Sigmoid colon (tissue), 4 donors: ENCODE measurements around the gene TCF7L2.
A peak's percentile ranks its signal among the peaks of the same experiment; 100 is the strongest.

Experiments
- CTCF ChIP-seq, 4 experiments: fragments of 450-650 bp in 3 of 4; fragments of 200-600 bp in 1 of 4; IDR thresholded peaks; one replicate each; pipeline ENCODE4 v1.5.1; 2016 to 2019; ENCODE audit warnings: antibody characterized with exemption in 4 of 4, mild to moderate bottlenecking in 3 of 4, moderate library complexity in 2 of 4
- POLR2A ChIP-seq, 2 donors: fragments of 450-650 bp; IDR thresholded peaks; one replicate each; pipeline ENCODE4 v1.6.1; 2016; ENCODE audit warnings: antibody characterized with exemption in 2 of 2, mild to moderate bottlenecking in 2 of 2, moderate library complexity in 2 of 2
- POLR2AphosphoS5 ChIP-seq, 4 donors: sonication (generic); formaldehyde crosslinking; IDR thresholded peaks; one replicate each; pipeline ENCODE4 v1.6.1; 2017; ENCODE audit warnings: antibody characterized with exemption in 4 of 4

GRCh38 chr10:112979927-112980326, 29.9 kb downstream of the TCF7L2 start:
- TF ChIP-seq CTCF (IDR thresholded peaks at IDR 0.05) (no peak), POLR2AphosphoS5 (IDR thresholded peaks at IDR 0.05) (peak in 2 of 4 donors; percentile 74 to 77), POLR2A (IDR thresholded peaks at IDR 0.05) (no peak)
